Thymus (tissue), 11 donors: ENCODE results near the gene KLF17. TPM values are rescaled to one million over a fixed set of nuclear protein-coding genes. Genes with fewer than 3 reads are reported as not detected.
"Not testable (repeated sequence)": the region's sequence is repeated elsewhere in the genome, so short reads cannot be mapped to it uniquely, and the experiment has no call there.

Experiments
- DNase-seq, 9 donors: peaks; one replicate each; pipeline ENCODE4 v3.0.0-alpha.2; 2013; ENCODE audit warnings: low spot score in 9 of 9, low read depth in 6 of 9, missing footprints in 1 of 9
- H3K27ac ChIP-seq, 2 donors: one replicate each; pipeline ENCODE4 v1.5.1; 2013; ENCODE audit warnings: control low read depth in 1 of 2, low read depth in 1 of 2, low read length in 1 of 2, mild to moderate bottlenecking in 1 of 2, moderate library complexity in 1 of 2
- H3K27me3 ChIP-seq, 2 donors: one replicate each; pipeline ENCODE4 v1.5.1; 2013; ENCODE audit warnings: low read length in 1 of 2; ENCODE audit not compliant: control insufficient read depth in 2 of 2, insufficient read depth in 1 of 2
- H3K36me3 ChIP-seq, 2 donors: one replicate each; pipeline ENCODE4 v1.5.1; 2013; ENCODE audit warnings: low read length in 1 of 2, mild to moderate bottlenecking in 1 of 2, moderate library complexity in 1 of 2; ENCODE audit not compliant: control insufficient read depth in 2 of 2, insufficient read depth in 2 of 2
- H3K4me1 ChIP-seq, 2 donors: one replicate each; pipeline ENCODE4 v1.5.1; 2013; ENCODE audit warnings: low read length in 2 of 2; ENCODE audit not compliant: control insufficient read depth in 2 of 2, insufficient read depth in 2 of 2
- H3K4me3 ChIP-seq, 2 donors: one replicate each; pipeline ENCODE4 v1.5.1; 2013; ENCODE audit warnings: low read length in 2 of 2, control low read depth in 1 of 2, mild to moderate bottlenecking in 1 of 2
- H3K9me3 ChIP-seq, 2 donors: one replicate each; pipeline ENCODE4 v1.5.1; 2013; ENCODE audit warnings: low read length in 1 of 2, mild to moderate bottlenecking in 1 of 2; ENCODE audit not compliant: control insufficient read depth in 2 of 2, insufficient read depth in 1 of 2
- WGBS: extraction: QIAGEN DNeasy Blood & Tissue Kit; methylation state at CpG from one replicate; pipeline ENCODE4 v1.1.7; 2013; 5-methylcytosine and 5-hydroxymethylcytosine counted together
- polyA plus RNA-seq: library from polyadenylated mRNA; stranded (reverse); fragments of 200-250 nt; gene quantifications from one replicate; pipeline ENCODE4 v1.2.3, GENCODE V29; 2013
- total RNA-seq: library from RNA; stranded (reverse); fragments of 120-200 nt; gene quantifications from one replicate; pipeline ENCODE4 v1.2.4, GENCODE V29; 2013
- donor health status: healthy.

Gene KLF17
- total and polyA plus RNA-seq, 2 donors: 0.02 TPM; not detected in 1

DNA sequence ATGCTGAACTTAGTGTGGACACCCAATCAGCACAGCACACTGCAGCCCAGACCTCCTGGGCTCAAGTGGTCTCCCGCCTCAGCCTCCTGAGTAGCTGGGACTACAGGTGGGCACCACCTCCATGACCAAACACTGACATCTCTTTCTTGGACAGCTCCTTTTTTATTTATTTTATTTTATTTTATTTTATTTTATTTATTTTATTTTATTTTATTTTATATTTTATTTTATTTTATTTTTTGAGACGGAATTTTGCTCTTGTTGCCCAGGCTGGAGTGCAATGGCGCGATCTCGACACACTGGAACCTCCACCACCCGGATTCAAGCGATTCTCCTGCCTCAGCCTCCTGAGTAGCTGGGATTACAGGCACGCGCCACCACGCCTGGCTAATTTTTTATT lies 1.3 kb upstream of the KLF17 start:
- not testable (repeated sequence) for H3K9me3 ChIP-seq, H3K27ac ChIP-seq, H3K36me3 ChIP-seq, H3K27me3 ChIP-seq, H3K4me1 ChIP-seq, H3K4me3 ChIP-seq, DNase-seq
- 99% methylated on average over 10 of the region's 10 CpGs for WGBS

- no peaks in the 10 kb centered on the region for H3K9me3 ChIP-seq
- DNase-seq: no peak
- WGBS: 95% methylated on average over 6 of the region's 6 CpGs
- no peak overlapping the region for H3K4me3 ChIP-seq
- H3K36me3 ChIP-seq: no peaks in the 10 kb centered on the region
- no peak overlapping the region for H3K27ac ChIP-seq
- H3K27me3 ChIP-seq: no peaks in the 10 kb centered on the region
- H3K4me1 ChIP-seq: no peaks in the 10 kb centered on the region
These were observed 904 bp downstream of the KLF17 start for GRCh38 chr1:44119525-44119924.

GRCh38 chr1:44120398-44120949 lies 1.9 kb downstream of the KLF17 start:
- no peak for DNase-seq
- Histone ChIP-seq H3K36me3 (no peaks in the 10 kb centered on the region), H3K9me3 (no peaks in the 10 kb centered on the region), H3K27me3 (no peaks in the 10 kb centered on the region), H3K4me3 (no peak overlapping the region), H3K4me1 (no peaks in the 10 kb centered on the region), H3K27ac (no peak overlapping the region)
- 95% methylated on average over 5 of the region's 5 CpGs for WGBS

DNA sequence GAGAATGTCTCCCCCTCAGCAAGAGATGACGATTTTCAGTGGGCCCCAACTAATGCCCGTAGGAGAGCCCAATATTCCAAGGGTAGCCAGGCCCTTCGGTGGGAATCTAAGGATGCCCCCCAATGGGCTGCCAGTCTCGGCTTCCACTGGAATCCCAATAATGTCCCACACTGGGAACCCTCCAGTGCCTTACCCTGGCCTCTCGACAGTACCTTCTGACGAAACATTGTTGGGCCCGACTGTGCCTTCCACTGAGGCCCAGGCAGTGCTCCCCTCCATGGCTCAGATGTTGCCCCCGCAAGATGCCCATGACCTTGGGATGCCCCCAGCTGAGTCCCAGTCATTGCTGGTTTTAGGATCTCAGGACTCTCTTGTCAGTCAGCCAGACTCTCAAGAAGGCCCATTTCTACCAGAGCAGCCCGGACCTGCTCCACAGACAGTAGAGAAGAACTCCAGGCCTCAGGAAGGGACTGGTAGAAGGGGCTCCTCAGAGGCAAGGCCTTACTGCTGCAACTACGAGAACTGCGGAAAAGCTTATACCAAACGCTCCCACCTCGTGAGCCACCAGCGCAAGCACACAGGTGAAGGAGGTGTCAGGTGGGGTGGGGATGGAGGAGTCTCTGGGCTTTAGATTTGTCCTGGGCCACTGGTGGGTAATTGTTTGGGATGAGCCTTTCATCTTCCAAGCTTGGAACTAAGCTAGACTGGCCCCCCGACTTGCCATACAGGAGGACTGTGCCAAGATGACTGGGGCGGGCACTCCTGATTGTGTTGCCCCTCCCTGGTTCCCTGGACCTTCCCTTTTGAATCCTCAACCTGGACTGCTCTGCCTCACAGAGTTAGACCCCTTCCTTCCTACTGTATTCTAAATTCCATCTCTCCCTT lies 11.2 kb downstream of the KLF17 start:
- Histone ChIP-seq H3K4me3 (no peak overlapping the region), H3K4me1 (no peaks in the 10 kb centered on the region), H3K27me3 (no peaks in the 10 kb centered on the region), H3K27ac (no peak overlapping the region), H3K9me3 (no peaks in the 10 kb centered on the region), H3K36me3 (no peaks in the 10 kb centered on the region)
- 94% methylated on average over 16 of the region's 16 CpGs for WGBS
- no peak for DNase-seq

DNA sequence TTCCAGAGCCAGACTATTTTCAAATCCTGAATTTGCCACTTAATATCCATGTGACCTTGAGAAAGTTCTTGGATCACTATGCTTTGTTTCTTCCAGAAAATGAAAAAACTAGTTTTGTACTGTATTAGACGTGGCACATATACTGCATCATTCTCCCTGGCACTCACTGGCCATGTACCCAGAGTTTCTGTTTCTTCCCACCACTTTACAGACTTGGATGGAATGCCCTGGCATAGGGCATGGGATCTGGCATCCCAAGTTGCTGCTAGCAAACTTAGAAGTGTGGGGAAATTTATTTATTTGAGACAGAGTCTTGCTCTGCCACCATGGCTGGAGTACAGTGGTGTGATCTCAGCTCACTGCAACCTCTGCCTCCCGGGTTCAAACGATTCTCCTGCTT lies 12.8 kb downstream of the KLF17 start:
- Histone ChIP-seq H3K4me3 (no peak overlapping the region), H3K27ac (no peak overlapping the region), H3K9me3 (no peaks in the 10 kb centered on the region), H3K4me1 (no peaks in the 10 kb centered on the region), H3K27me3 (no peaks in the 10 kb centered on the region), H3K36me3 (no peaks in the 10 kb centered on the region)
- 77% methylated on average over 3 of the region's 3 CpGs for WGBS
- DNase-seq: no peak

- Histone ChIP-seq H3K27me3 (no peaks in the 10 kb centered on the region), H3K36me3 (no peaks in the 10 kb centered on the region), H3K9me3 (no peaks in the 10 kb centered on the region), H3K4me1 (no peaks in the 10 kb centered on the region), H3K4me3 (no peak overlapping the region), H3K27ac (no peak overlapping the region)
- 95% methylated on average over 19 of the region's 19 CpGs for WGBS
- no peak for DNase-seq
These were observed 15.7 kb downstream of the KLF17 start for GRCh38 chr1:44134071-44134920.

GRCh38 chr1:44135886-44136285 lies 17.3 kb downstream of the KLF17 start:
- Histone ChIP-seq H3K4me1 (no peaks in the 10 kb centered on the region), H3K9me3 (no peaks in the 10 kb centered on the region), H3K27ac (no peak overlapping the region), H3K4me3 (no peak overlapping the region), H3K36me3 (no peaks in the 10 kb centered on the region), H3K27me3 (no peaks in the 10 kb centered on the region)
- 96% methylated on average over 2 of the region's 2 CpGs for WGBS
- no peak for DNase-seq

DNA sequence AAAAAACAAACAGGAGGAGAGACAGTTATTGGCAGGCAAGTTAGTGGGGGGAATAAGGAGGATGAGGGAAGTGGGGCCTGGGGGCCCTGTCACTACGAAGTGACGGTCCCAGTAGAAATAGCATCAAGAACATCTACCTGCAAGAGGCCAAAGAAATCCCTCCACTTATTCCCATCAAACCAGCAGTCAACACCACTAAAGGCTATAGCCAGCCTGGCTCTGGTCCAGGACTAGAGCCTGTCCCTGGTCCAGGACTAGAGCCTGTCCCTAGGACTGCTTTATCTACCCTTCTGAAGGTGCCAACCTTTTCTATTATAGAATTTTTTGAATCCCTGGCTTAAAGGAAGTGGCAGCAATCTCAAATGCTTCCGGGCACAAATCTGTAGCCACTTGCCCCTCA lies 19.6 kb downstream of the KLF17 start:
- no peak overlapping the region for H3K4me3 ChIP-seq
- H3K36me3 ChIP-seq: no peaks in the 10 kb centered on the region
- no peak overlapping the region for H3K27ac ChIP-seq
- H3K4me1 ChIP-seq: no peaks in the 10 kb centered on the region
- WGBS: 86% methylated on average over 3 of the region's 3 CpGs
- DNase-seq: no peak
- no peaks in the 10 kb centered on the region for H3K27me3 ChIP-seq
- no peaks in the 10 kb centered on the region for H3K9me3 ChIP-seq

GRCh38 chr1:44139565-44139964 lies 20.9 kb downstream of the KLF17 start:
- not testable (repeated sequence) for H3K36me3 ChIP-seq, DNase-seq, H3K27me3 ChIP-seq, H3K4me1 ChIP-seq, H3K9me3 ChIP-seq, H3K27ac ChIP-seq, H3K4me3 ChIP-seq
- 93% methylated on average over 8 of the region's 8 CpGs for WGBS
